GM23248 (cell line): ENCODE results near the gene SAMD7. TPM values are rescaled to one million over a fixed set of nuclear protein-coding genes. Genes with fewer than 3 reads are reported as not detected.
A peak's percentile ranks its signal among the peaks of the same experiment; 100 is the strongest.

Experiments
- DNase-seq: peaks from one replicate; pipeline ENCODE4 v3.0.0-alpha.2; 2015
- H2AFZ ChIP-seq: fragments of 200-600 bp; sonication (generic); 2 replicates; pipeline ENCODE4 v1.6.1; 2016; ENCODE audit warnings: antibody characterized with exemption
- H3F3A ChIP-seq: fragments of 200-600 bp; sonication (generic); 2 replicates; pipeline ENCODE4 v1.6.1; 2016; ENCODE audit warnings: mild to moderate bottlenecking, antibody characterized with exemption, mixed run types; ENCODE audit not compliant: insufficient read depth
- H3K27ac ChIP-seq: fragments of 200-600 bp; sonication (generic); 2 replicates; pipeline ENCODE4 v1.5.1; 2016; ENCODE audit warnings: mild to moderate bottlenecking
- H3K27me3 ChIP-seq: fragments of 200-600 bp; sonication (generic); replicated peaks from 2 replicates; pipeline ENCODE4 v1.6.1; 2016; ENCODE audit warnings: mild to moderate bottlenecking; ENCODE audit not compliant: insufficient read depth
- H3K36me3 ChIP-seq: fragments of 200-600 bp; sonication (generic); 2 replicates; pipeline ENCODE4 v1.6.1; 2016; ENCODE audit warnings: low read depth, mild to moderate bottlenecking
- H3K4me1 ChIP-seq: fragments of 200-600 bp; sonication (generic); 2 replicates; pipeline ENCODE4 v1.6.1; 2016; ENCODE audit warnings: mild to moderate bottlenecking; ENCODE audit not compliant: insufficient read depth
- H3K4me2 ChIP-seq: fragments of 200-600 bp; sonication (generic); one replicate; pipeline ENCODE4 v1.6.1; 2016; ENCODE audit warnings: mild to moderate bottlenecking; ENCODE audit not compliant: unreplicated experiment
- H3K4me3 ChIP-seq: fragments of 200-600 bp; sonication (generic); 2 replicates; pipeline ENCODE4 v1.5.1; 2016; ENCODE audit warnings: mild to moderate bottlenecking
- H3K79me2 ChIP-seq: fragments of 200-600 bp; sonication (generic); 2 replicates; pipeline ENCODE4 v1.6.1; 2016; ENCODE audit warnings: mild to moderate bottlenecking; ENCODE audit not compliant: insufficient read depth
- H3K9ac ChIP-seq: fragments of 200-600 bp; sonication (generic); 2 replicates; pipeline ENCODE4 v1.6.1; 2016; ENCODE audit warnings: mild to moderate bottlenecking
- H3K9me2 ChIP-seq: fragments of 200-600 bp; sonication (generic); 2 replicates; pipeline ENCODE4 v1.6.1; 2016; ENCODE audit warnings: mixed run types, mild to moderate bottlenecking, moderate library complexity; ENCODE audit not compliant: insufficient read depth
- H3K9me3 ChIP-seq: fragments of 200-600 bp; sonication (generic); one replicate; pipeline ENCODE4 v1.6.1; 2017; ENCODE audit warnings: low read depth
- H4K20me1 ChIP-seq: fragments of 200-600 bp; sonication (generic); 2 replicates; pipeline ENCODE4 v1.6.0; 2016; ENCODE audit not compliant: insufficient read depth
- EZH2 ChIP-seq: fragments of 200-600 bp; sonication (generic); IDR thresholded peaks from 2 replicates; pipeline ENCODE4 v1.6.1; 2018; ENCODE audit warnings: antibody characterized with exemption, mild to moderate bottlenecking; ENCODE audit not compliant: insufficient read depth, poor library complexity, severe bottlenecking
- EZH2phosphoT487 ChIP-seq: fragments of 200-600 bp; sonication (generic); IDR thresholded peaks from 2 replicates; pipeline ENCODE4 v1.6.1; 2018; ENCODE audit warnings: antibody characterized with exemption, moderate library complexity, mild to moderate bottlenecking, low read depth; ENCODE audit not compliant: insufficient read depth
- WGBS, 2 experiments: methylation state at CpG; one replicate each; pipeline ENCODE4 v1.1.6; 2015 to 2017; ENCODE audit warnings: low lambda C conversion rate in 2 of 2, low coverage in 1 of 2; ENCODE audit errors: missing lambda C conversion rate in 2 of 2; 5-methylcytosine and 5-hydroxymethylcytosine counted together
- in situ Hi-C: fragments of 300-500 bp; cut with MboI; formaldehyde crosslinking; loops from 2 replicates; pipeline ENCODE4 v1.15.0; 2020
- polyA plus RNA-seq: library from polyadenylated mRNA; unstranded; fragments of >200 nt; fragmentation: Nextera tagmentation; extraction: Ambion mirVana; gene quantifications from 2 replicates; pipeline ENCODE4 v1.2.1, GENCODE V29; 2016
- total RNA-seq: library from RNA; depleted of rRNA; stranded (reverse); fragments of >200 nt; shearing (Covaris generic); gene quantifications from 2 replicates; pipeline ENCODE4 v1.2.3, GENCODE V29; 2014

Gene SAMD7
- total and polyA plus RNA-seq, 2 experiments from 2014 or later, result not detected

- no peak for TF ChIP-seq EZH2phosphoT487
- TF ChIP-seq EZH2, result no peak
- Histone ChIP-seq H3K27me3 (no peaks in the 10 kb centered on the region), H3K9me3 (no peaks in the 10 kb centered on the region), H3K9ac (peak overlapping the region; percentile 95), H3K4me2 (peak overlapping the region; percentile 100), H3K4me1 (peaks cover 18% of the 10 kb centered on the region), H3K9me2 (no peaks in the 10 kb centered on the region), H3K27ac (peak overlapping the region; percentile 86; the same call in 1 of the 2 replicates), H3K79me2 (peaks cover 73% of the 10 kb centered on the region), H2AFZ (no peak overlapping the region), H4K20me1 (peaks cover 14% of the 10 kb centered on the region; the same call in 1 of the 2 replicates), H3F3A (no peaks in the 10 kb centered on the region; the same call in 1 of the 2 replicates), H3K4me3 (peak overlapping the region; percentile 92), H3K36me3 (no peaks in the 10 kb centered on the region)
- 26 to 29% methylated on average over 2 of the region's 2 CpGs for WGBS, 2 experiments
- DNase-seq, result no peak
- in situ Hi-C loops, result no loop called here
These were observed 57.0 kb downstream of the SAMD7 start for GRCh38 chr3:169968224-169968885.

- no peaks in the 10 kb centered on the region for H3K27me3 ChIP-seq
- peak overlapping the region; percentile 92 for H3K4me3 ChIP-seq
- DNase-seq, result no peak
- peaks cover 18% of the 10 kb centered on the region for H3K4me1 ChIP-seq
- H3K27ac ChIP-seq, result no peak overlapping the region
- no peaks in the 10 kb centered on the region for H3K9me3 ChIP-seq
- no peaks in the 10 kb centered on the region; the same call in 1 of the 2 replicates for H3F3A ChIP-seq
- peaks cover 84% of the 10 kb centered on the region for H3K79me2 ChIP-seq
- no peaks in the 10 kb centered on the region for H3K9me2 ChIP-seq
- TF ChIP-seq EZH2phosphoT487 (no peak), EZH2 (no peak)
- 35 to 45% methylated on average over 5 of the region's 5 CpGs for WGBS, 2 experiments
- no peak overlapping the region for H2AFZ ChIP-seq
- H3K9ac ChIP-seq, result peak overlapping the region; percentile 95
- H3K4me2 ChIP-seq, result peak overlapping the region; percentile 100
- in situ Hi-C loops, result no loop called here
- peaks cover 17% of the 10 kb centered on the region; the same call in 1 of the 2 replicates for H4K20me1 ChIP-seq
- no peaks in the 10 kb centered on the region for H3K36me3 ChIP-seq
These were observed 58.1 kb downstream of the SAMD7 start for GRCh38 chr3:169969174-169970095.

GRCh38 chr3:169970847-169971246 is 59.5 kb downstream of the SAMD7 start:
- peaks cover 18% of the 10 kb centered on the region for H3K4me1 ChIP-seq
- H3K9ac ChIP-seq, result no peak overlapping the region
- H3K4me2 ChIP-seq, result peak overlapping the region; percentile 18
- no peak overlapping the region for H2AFZ ChIP-seq
- H4K20me1 ChIP-seq, result peaks cover 17% of the 10 kb centered on the region; the same call in 1 of the 2 replicates
- no peak for DNase-seq
- WGBS, 2 experiments, result 6 to 14% methylated on average over 1 of the region's 1 CpG
- H3K36me3 ChIP-seq, result 0 out of 2 replicates have a peak, but pooled peaks cover 6% of the 10 kb centered on the region
- in situ Hi-C loops, result no loop called here
- H3K27ac ChIP-seq, result no peak overlapping the region
- no peak overlapping the region for H3K4me3 ChIP-seq
- no peaks in the 10 kb centered on the region for H3K27me3 ChIP-seq
- H3F3A ChIP-seq, result no peaks in the 10 kb centered on the region; the same call in 1 of the 2 replicates
- H3K79me2 ChIP-seq, result peaks cover 98% of the 10 kb centered on the region
- TF ChIP-seq EZH2 (no peak), EZH2phosphoT487 (no peak)
- no peaks in the 10 kb centered on the region for H3K9me2 ChIP-seq
- H3K9me3 ChIP-seq, result no peaks in the 10 kb centered on the region

- no peak for DNase-seq
- no peaks in the 10 kb centered on the region for H3K9me3 ChIP-seq
- no peak overlapping the region for H2AFZ ChIP-seq
- no peak overlapping the region for H3K4me2 ChIP-seq
- in situ Hi-C loops, result no loop called here
- H3K4me1 ChIP-seq, result peaks cover 18% of the 10 kb centered on the region
- H3K36me3 ChIP-seq, result peaks cover 13% of the 10 kb centered on the region
- 76 to 77% methylated on average over 2 of the region's 2 CpGs for WGBS, 2 experiments
- TF ChIP-seq EZH2 (no peak), EZH2phosphoT487 (no peak)
- no peaks in the 10 kb centered on the region for H3K9me2 ChIP-seq
- no peak overlapping the region for H3K27ac ChIP-seq
- no peaks in the 10 kb centered on the region for H3K27me3 ChIP-seq
- H3F3A ChIP-seq, result no peaks in the 10 kb centered on the region; the same call in 1 of the 2 replicates
- H3K79me2 ChIP-seq, result peaks cover 99% of the 10 kb centered on the region
- no peak overlapping the region for H3K4me3 ChIP-seq
- peaks cover 17% of the 10 kb centered on the region; the same call in 1 of the 2 replicates for H4K20me1 ChIP-seq
- H3K9ac ChIP-seq, result no peak overlapping the region
These were observed 60.1 kb downstream of the SAMD7 start for GRCh38 chr3:169971522-169971921.
